K562 (cell line): ENCODE results near the gene PCNX4. TPM values are rescaled to one million over a fixed set of nuclear protein-coding genes. Genes with fewer than 3 reads are reported as not detected.

Experiments
- ATAC-seq: fragments of 200-7000 bp; cut with Tn5 transposase; 3 replicates; pipeline ENCODE4 v1.9.1; 2020; ENCODE audit warnings: moderate library complexity
- BruUV-seq: library from RNA; stranded (reverse); fragments of 400-500 nt; replicated peaks from 2 replicates; lab custom pipeline; 2021; lab: Mats Ljungman, UMichigan
- CTCF ChIA-PET: fragments of 300-600 bp; formaldehyde crosslinking; extraction: SDS; loops from one replicate; lab custom pipeline; 2021; ENCODE audit warnings: low intra/inter-chr PET ratio; lab: Yijun Ruan, JAX
- POLR2A ChIA-PET: fragments of 300-600, 350-650 bp; sonication (Branson Sonifier 250); formaldehyde crosslinking; extraction: SDS; loops from one replicate; lab custom pipeline; 2021; ENCODE audit warnings: antibody characterized with exemption, inconsistent platforms; lab: Yijun Ruan, JAX
- DNase-seq, 4 experiments: peaks; one replicate each; pipeline versions ENCODE4 v3.0.0 to v3.0.0-alpha.2; 2011 to 2018; ENCODE audit warnings: low spot score in 3 of 4, mixed read lengths in 3 of 4; ENCODE audit errors: extremely low read depth in 1 of 4
- FAIRE-seq: peaks from 2 replicates; lab custom pipeline; 2011; peaks lifted over from hg19 to GRCh38; lab: Jason Lieb, UNC
- H2AFZ ChIP-seq: 2 replicates; pipeline ENCODE4 v1.6.0; 2011; ENCODE audit warnings: low read depth, low read length, control low read depth, inconsistent platforms
- H3K27ac ChIP-seq: fragments of 200-600 bp; 3 replicates; pipeline ENCODE4 v1.8.0; 2011; ENCODE audit warnings: low read depth, mild to moderate bottlenecking, control low read depth, inconsistent platforms, low read length, moderate library complexity, mixed read lengths; ENCODE audit errors: extremely low read depth
- H3K27me3 ChIP-seq, 2 experiments: fragments of 300-600 bp in 1 of 2; 2 replicates in 1 of 2; 3 replicates in 1 of 2; pipeline versions ENCODE4 v1.6.0 to v1.8.0; 2011; ENCODE audit warnings: inconsistent platforms in 2 of 2, low read length in 2 of 2, mild to moderate bottlenecking in 1 of 2, mixed read lengths in 1 of 2, moderate library complexity in 1 of 2; ENCODE audit not compliant: control insufficient read depth in 2 of 2, insufficient read depth in 2 of 2
- H3K36me3 ChIP-seq: fragments of 300-600 bp; 3 replicates; pipeline ENCODE4 v1.8.0; 2011; ENCODE audit warnings: mild to moderate bottlenecking, low read length, inconsistent platforms; ENCODE audit not compliant: control insufficient read depth, insufficient read depth
- H3K4me1 ChIP-seq, 2 experiments: fragments of 200-600 bp in 1 of 2; replicated peaks in 1 of 2; 2 replicates in 1 of 2; 3 replicates in 1 of 2; pipeline versions ENCODE4 v1.5.1 to v1.8.0; 2011; ENCODE audit warnings: inconsistent platforms in 2 of 2, low read length in 2 of 2, mild to moderate bottlenecking in 1 of 2, mixed read lengths in 1 of 2, moderate library complexity in 1 of 2; ENCODE audit not compliant: control insufficient read depth in 2 of 2, insufficient read depth in 2 of 2
- H3K4me2 ChIP-seq: 2 replicates; pipeline ENCODE4 v1.6.1; 2011; ENCODE audit warnings: low read length, control low read depth, inconsistent platforms, mixed read lengths; ENCODE audit not compliant: insufficient read depth
- H3K4me3 ChIP-seq: fragments of 200-600 bp; sonication (generic), shearing (Covaris generic); 2 replicates; pipeline ENCODE4 v1.5.1; 2016; ENCODE audit warnings: control low read depth, inconsistent platforms
- H3K79me2 ChIP-seq: fragments of 200-600 bp; 3 replicates; pipeline ENCODE4 v1.8.0; 2011; ENCODE audit warnings: low read length, inconsistent platforms; ENCODE audit not compliant: control insufficient read depth, insufficient read depth
- H3K9ac ChIP-seq, 2 experiments: 2 replicates each; pipeline versions ENCODE4 v1.6.0 to v1.6.1; 2011; ENCODE audit warnings: low read depth in 2 of 2, low read length in 2 of 2, control low read depth in 1 of 2, inconsistent platforms in 1 of 2, mild to moderate bottlenecking in 1 of 2, mixed read lengths in 1 of 2; ENCODE audit not compliant: insufficient read depth in 1 of 2
- H3K9me1 ChIP-seq: one replicate; pipeline ENCODE4 v1.6.0; 2011; ENCODE audit warnings: inconsistent platforms, mild to moderate bottlenecking, low read length, moderate library complexity; ENCODE audit not compliant: control insufficient read depth, insufficient read depth
- H3K9me3 ChIP-seq: replicated peaks from 2 replicates; pipeline ENCODE4 v1.5.1; 2011; ENCODE audit warnings: low read depth, low read length, inconsistent platforms; ENCODE audit not compliant: control insufficient read depth, insufficient read depth
- H4K20me1 ChIP-seq: replicated peaks from 2 replicates; pipeline ENCODE4 v1.6.1; 2011; ENCODE audit warnings: low read length, inconsistent platforms, mixed read lengths; ENCODE audit not compliant: control insufficient read depth, insufficient read depth
- E2F8 ChIP-seq: fragments of 450-650 bp; IDR thresholded peaks from 2 replicates; pipeline ENCODE4 v1.7.1; 2018; ENCODE audit warnings: mild to moderate bottlenecking, low read depth; ENCODE audit not compliant: partially characterized antibody
- HNRNPLL ChIP-seq: fragments of 200-400 bp; formaldehyde crosslinking; IDR thresholded peaks from 2 replicates; pipeline ENCODE4 v1.6.1; 2017; ENCODE audit warnings: low read length, low read depth, mild to moderate bottlenecking; ENCODE audit not compliant: poor library complexity, severe bottlenecking
- SETDB1 ChIP-seq: IDR thresholded peaks from one replicate; pipeline ENCODE4 v1.6.1; 2012; ENCODE audit warnings: low read length, control low read depth, inconsistent platforms
- ZFP30 ChIP-seq: fragments of 250-450 bp; sonication (Bioruptor Pico); IDR thresholded peaks from 2 replicates; pipeline ENCODE4 v1.8.0; 2022; ENCODE audit warnings: moderate library complexity, mild to moderate bottlenecking, inconsistent platforms, borderline replicate concordance
- ZNF197 ChIP-seq: fragments of 200-800 bp; sonication (Bioruptor generic); IDR thresholded peaks from 2 replicates; pipeline ENCODE4 v1.6.1; 2016; ENCODE audit warnings: low read depth, missing genetic modification characterization, missing compliant biosample characterization
- ZNF354B ChIP-seq: fragments of 250-450 bp; sonication (Bioruptor Pico); IDR thresholded peaks from 2 replicates; pipeline ENCODE4 v1.4.0; 2020
- ZNF668 ChIP-seq: fragments of 250-450 bp; sonication (Bioruptor Pico); IDR thresholded peaks from 2 replicates; pipeline ENCODE4 v1.8.0; 2022; ENCODE audit warnings: mild to moderate bottlenecking, inconsistent platforms
- WGBS: fragments of 100-300 bp; shearing (Covaris generic); methylation state at CpG from one replicate; pipeline ENCODE4 v1.1.6; 2016; ENCODE audit warnings: low coverage, mixed read lengths; ENCODE audit not compliant: insufficient coverage; ENCODE audit errors: missing lambda C conversion rate; 5-methylcytosine and 5-hydroxymethylcytosine counted together
- in situ Hi-C: fragments of 300-500 bp; cut with MboI; formaldehyde crosslinking; loops from 4 replicates; pipeline ENCODE4 v1.15.0; 2018; ENCODE audit warnings: inconsistent platforms, mixed read lengths
- intact Hi-C: fragments of 100-400 bp; cut with micrococcal nuclease; formaldehyde crosslinking; loops from 2 replicates; pipeline ENCODE4 v1.14.2; 2022
- polyA plus RNA-seq, 8 experiments: library from polyadenylated mRNA; depleted of rRNA in 4 of 8; stranded (reverse) in 5 of 8; unstranded in 3 of 8; fragments of >200 nt; fragmentation: Nextera tagmentation in 2 of 8; fragmentation: Illumina TruSeq in 1 of 8; extraction: Ambion mirVana in 2 of 8; extraction: Trizol in 1 of 8; gene quantifications; 2 replicates each; pipeline versions ENCODE4 v1.2.1 to v1.2.3, GENCODE V29; 2011 to 2014; ENCODE audit warnings: inconsistent platforms in 1 of 8, missing spikeins in 1 of 8
- total RNA-seq, 7 experiments: library from RNA; depleted of rRNA in 6 of 7; stranded (reverse); fragments of >200 nt in 6 of 7; fragmentation: Illumina TruSeq in 2 of 7; extraction: Trizol in 2 of 7; gene quantifications; 2 replicates each; pipeline versions ENCODE4 v1.2.1 to v1.2.3, GENCODE V29; 2011 to 2021; ENCODE audit warnings: low replicate concordance in 1 of 7

The PCNX4 gene
- total and polyA plus RNA-seq, 9 of the 15 experiments (the other 6 are each of a cell fraction or from before 2014, with no cell fraction given), result 10.0 to 41.2 (median 22.4) TPM

- no peak overlapping the region for H3K4me2 ChIP-seq
- no peaks in the 10 kb centered on the region for H3K79me2 ChIP-seq
- BruUV-seq, result no TSS peak
- H3K4me3 ChIP-seq, result no peak overlapping the region
- no peak for TF ChIP-seq SETDB1
- TF ChIP-seq ZNF354B (CRISPR knock-in tag), result no peak
- TF ChIP-seq HNRNPLL, result no peak
- no peak for TF ChIP-seq ZNF197 (CRISPR knock-in tag)
- no peak for TF ChIP-seq E2F8
- no peak for TF ChIP-seq ZNF668 (CRISPR knock-in tag)
- TF ChIP-seq ZFP30 (CRISPR knock-in tag), result no peak
- no peak for DNase-seq
- 94% methylated on average over 3 of the region's 3 CpGs for WGBS
- no peaks in the 10 kb centered on the region for H3K9me1 ChIP-seq
- intact Hi-C loops, result no loop called here
- H3K9me3 ChIP-seq, result no peaks in the 10 kb centered on the region
- CTCF ChIA-PET, result no interaction called here
- H4K20me1 ChIP-seq, result no peaks in the 10 kb centered on the region
- ATAC-seq, result no peak
- POLR2A ChIA-PET, result no interaction called here
- H3K4me1 ChIP-seq, result no peaks in the 10 kb centered on the region
- in situ Hi-C loops, result no loop called here
- FAIRE-seq, result no peak
- peaks cover 6% of the 10 kb centered on the region; the same call in 1 of the 3 replicates for H3K36me3 ChIP-seq
- no peaks in the 10 kb centered on the region for H3K27me3 ChIP-seq
- no peak overlapping the region for H2AFZ ChIP-seq
- no peak overlapping the region for H3K9ac ChIP-seq
- H3K27ac ChIP-seq, result no peak overlapping the region
Measured at GRCh38 chr14:60153991-60154390, 62.3 kb downstream of the PCNX4 start.
